Measurements from ENCODE around the gene CLINT1.

Gene CLINT1

DNA sequence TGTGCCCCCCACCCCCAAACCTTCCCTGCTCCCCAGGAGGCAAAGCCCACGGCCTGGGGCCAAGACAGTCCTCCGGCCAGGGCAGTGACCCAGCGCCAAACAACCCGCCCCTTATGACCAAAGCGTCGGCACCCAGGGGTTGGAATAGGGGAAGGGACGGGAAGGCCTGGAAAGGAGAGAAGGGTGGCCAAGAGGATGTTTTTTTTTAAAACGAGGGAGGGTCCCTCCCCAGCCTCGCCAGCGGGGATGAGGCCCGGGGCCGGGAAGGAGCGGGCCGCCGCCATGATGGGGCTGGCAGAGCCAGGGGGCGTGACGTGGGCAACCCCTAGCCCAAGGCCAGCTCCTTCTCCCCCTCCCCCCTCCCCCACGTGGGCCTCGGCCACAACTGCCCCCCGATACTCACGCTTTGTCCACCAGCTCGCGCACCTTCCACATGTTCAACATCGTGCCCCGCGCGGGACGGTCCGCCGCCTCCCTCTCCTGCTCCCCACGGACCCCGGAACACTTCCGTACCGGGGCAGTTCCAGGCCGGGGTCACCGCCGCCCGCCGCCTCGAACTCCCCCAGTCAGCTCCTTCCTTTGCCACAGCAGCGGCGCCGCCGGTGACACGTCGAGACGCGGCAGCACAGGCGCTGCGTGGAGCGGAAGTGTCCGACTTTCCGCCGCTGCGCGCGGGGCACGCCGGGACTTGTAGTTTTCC is at the start of gene CLINT1:
Gene CLINT1 (minus strand): TSS at position 619 of the 700 bp plus-strand sequence. CDS start 175 bp downstream, at position 444.
- Histone ChIP-seq H3K9me3 (ENCODE audit: control insufficient read depth, insufficient read depth, low read length) (no peaks in the 10 kb centered on the region), H3K36me3 (ENCODE audit: control insufficient read depth, insufficient read depth, low read length) (peaks cover 6% of the 10 kb centered on the region; the same call in 1 of the 2 replicates), H3K9ac (ENCODE audit: low read depth, low read length) (peak within 1 kb of the TSS; percentile 94), H3K4me3 (ENCODE audit: low read depth, low read length) (peak within 1 kb of the TSS; percentile 95), H3K27ac (ENCODE audit: low read depth, low read length) (peak within 1 kb of the TSS; percentile 82), H3K4me1 (ENCODE audit: control insufficient read depth, insufficient read depth, low read length) (peaks cover 19% of the 10 kb centered on the region), H3K27me3 (ENCODE audit: control insufficient read depth, insufficient read depth, low read length) (no peaks in the 10 kb centered on the region)

DNA sequence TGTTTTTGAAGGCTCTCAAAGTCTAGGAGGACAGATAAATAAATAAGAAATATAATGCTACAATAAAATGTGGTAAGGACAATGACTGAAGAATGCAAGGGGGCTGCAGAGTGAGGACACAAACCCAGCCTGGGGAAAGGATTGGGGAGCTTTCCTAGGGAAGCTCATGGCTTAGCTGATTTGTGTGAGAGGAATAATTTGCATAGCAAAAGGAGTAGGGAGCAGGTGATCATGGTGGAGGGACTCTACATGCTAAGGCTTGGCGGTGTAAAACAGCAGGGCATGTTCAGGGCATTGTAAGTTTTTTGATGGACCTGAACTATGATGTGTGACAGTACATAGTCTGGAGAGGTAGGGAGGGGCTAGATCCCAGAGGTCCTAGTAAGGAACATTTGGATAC is 49.5 kb upstream of the CLINT1 start:
- H3K4me3 ChIP-seq (ENCODE audit: low read depth, low read length) = no peak overlapping the region
- peaks cover 8% of the 10 kb centered on the region for H3K4me1 ChIP-seq (ENCODE audit: control insufficient read depth, insufficient read depth, low read length)
- no peaks in the 10 kb centered on the region for H3K36me3 ChIP-seq (ENCODE audit: control insufficient read depth, insufficient read depth, low read length)
- H3K27ac ChIP-seq (ENCODE audit: low read depth, low read length) = no peak overlapping the region
- H3K9me3 ChIP-seq (ENCODE audit: control insufficient read depth, insufficient read depth, low read length) = no peaks in the 10 kb centered on the region
- H3K27me3 ChIP-seq (ENCODE audit: control insufficient read depth, insufficient read depth, low read length) = no peaks in the 10 kb centered on the region
- H3K9ac ChIP-seq (ENCODE audit: low read depth, low read length) = no peak overlapping the region

DNA sequence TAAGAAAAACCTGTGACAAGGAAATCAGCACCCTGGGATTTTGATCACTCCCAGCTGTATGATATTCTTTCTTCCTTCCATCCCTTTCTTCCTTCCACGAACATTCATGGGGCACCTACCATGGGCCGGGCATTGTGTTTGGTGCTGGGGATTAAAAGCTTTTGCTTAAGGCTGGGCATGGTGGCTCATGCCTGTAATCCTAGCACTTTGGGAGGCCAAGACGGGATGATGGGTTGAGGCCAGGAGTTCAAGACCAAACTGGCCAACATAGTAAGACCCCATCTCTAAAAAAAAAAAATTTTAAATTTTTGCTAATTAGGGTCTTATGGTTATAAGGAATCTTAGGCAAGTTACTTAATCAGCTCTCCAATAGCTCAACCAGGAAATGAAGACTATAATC is 48.5 kb upstream of the CLINT1 start:
- no peaks in the 10 kb centered on the region for H3K9me3 ChIP-seq (ENCODE audit: control insufficient read depth, insufficient read depth, low read length)
- no peak overlapping the region for H3K4me3 ChIP-seq (ENCODE audit: low read depth, low read length)
- H3K27ac ChIP-seq (ENCODE audit: low read depth, low read length) = no peak overlapping the region
- H3K9ac ChIP-seq (ENCODE audit: low read depth, low read length) = no peak overlapping the region
- no peaks in the 10 kb centered on the region for H3K27me3 ChIP-seq (ENCODE audit: control insufficient read depth, insufficient read depth, low read length)
- no peaks in the 10 kb centered on the region for H3K36me3 ChIP-seq (ENCODE audit: control insufficient read depth, insufficient read depth, low read length)
- no peaks in the 10 kb centered on the region; the same call in 1 of the 2 replicates for H3K4me1 ChIP-seq (ENCODE audit: control insufficient read depth, insufficient read depth, low read length)

DNA sequence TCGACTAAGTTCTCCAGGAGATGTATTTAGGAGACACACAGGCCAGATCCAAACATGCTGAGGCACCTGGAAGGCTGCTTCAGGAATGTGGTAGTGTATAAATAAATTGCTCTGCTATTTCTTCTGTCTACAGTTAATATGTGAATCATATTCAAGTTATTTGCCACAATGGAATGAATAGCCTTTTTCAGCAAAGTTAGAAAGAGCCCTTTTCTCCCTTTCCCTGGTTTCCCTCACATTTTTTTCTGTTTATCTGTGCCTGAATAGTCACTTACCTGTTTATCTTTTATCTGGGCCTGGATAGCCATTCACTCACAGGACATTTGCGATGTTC is 44.1 kb upstream of the CLINT1 start:
- H3K27me3 ChIP-seq (ENCODE audit: control insufficient read depth, insufficient read depth, low read length) = no peaks in the 10 kb centered on the region
- H3K27ac ChIP-seq (ENCODE audit: low read depth, low read length) = no peak overlapping the region
- no peak overlapping the region for H3K9ac ChIP-seq (ENCODE audit: low read depth, low read length)
- peaks cover 4% of the 10 kb centered on the region; the same call in 1 of the 2 replicates for H3K4me1 ChIP-seq (ENCODE audit: control insufficient read depth, insufficient read depth, low read length)
- no peaks in the 10 kb centered on the region for H3K9me3 ChIP-seq (ENCODE audit: control insufficient read depth, insufficient read depth, low read length)
- H3K36me3 ChIP-seq (ENCODE audit: control insufficient read depth, insufficient read depth, low read length) = no peaks in the 10 kb centered on the region
- H3K4me3 ChIP-seq (ENCODE audit: low read depth, low read length) = no peak overlapping the region

DNA sequence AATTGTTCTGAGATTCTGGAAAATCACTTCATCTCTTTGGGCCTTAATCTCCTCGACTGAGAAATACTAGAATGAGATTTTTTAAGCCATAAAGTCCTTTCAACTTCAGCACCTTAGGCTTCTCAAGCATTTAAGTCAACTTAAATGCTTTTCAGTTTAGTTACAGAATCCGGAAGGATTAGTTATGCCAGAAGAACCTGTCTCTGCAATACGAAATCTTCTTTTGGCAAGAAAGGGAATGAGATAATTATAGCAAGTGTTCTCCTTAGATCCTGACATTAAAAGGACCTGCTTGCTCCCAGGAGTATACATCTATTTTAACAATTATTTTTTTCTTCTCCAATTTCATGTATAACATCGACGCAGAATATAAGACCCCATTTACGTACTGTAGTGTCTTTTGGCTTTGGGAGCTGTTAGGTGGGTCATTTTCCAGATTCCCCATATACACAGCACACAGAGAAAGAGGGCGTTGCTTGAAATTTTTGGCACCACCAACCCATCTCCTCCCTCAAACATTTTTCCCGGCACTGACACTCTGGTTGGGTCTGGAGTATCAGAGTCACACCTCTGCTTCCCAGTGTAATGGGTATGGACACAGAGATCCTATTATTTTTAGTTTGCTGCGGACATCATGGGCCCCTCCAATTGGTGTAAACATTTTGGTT is 43.6 kb upstream of the CLINT1 start:
- Histone ChIP-seq H3K4me1 (ENCODE audit: control insufficient read depth, insufficient read depth, low read length) (peaks cover 4% of the 10 kb centered on the region; the same call in 1 of the 2 replicates), H3K9ac (ENCODE audit: low read depth, low read length) (no peak overlapping the region), H3K27ac (ENCODE audit: low read depth, low read length) (no peak overlapping the region)

DNA sequence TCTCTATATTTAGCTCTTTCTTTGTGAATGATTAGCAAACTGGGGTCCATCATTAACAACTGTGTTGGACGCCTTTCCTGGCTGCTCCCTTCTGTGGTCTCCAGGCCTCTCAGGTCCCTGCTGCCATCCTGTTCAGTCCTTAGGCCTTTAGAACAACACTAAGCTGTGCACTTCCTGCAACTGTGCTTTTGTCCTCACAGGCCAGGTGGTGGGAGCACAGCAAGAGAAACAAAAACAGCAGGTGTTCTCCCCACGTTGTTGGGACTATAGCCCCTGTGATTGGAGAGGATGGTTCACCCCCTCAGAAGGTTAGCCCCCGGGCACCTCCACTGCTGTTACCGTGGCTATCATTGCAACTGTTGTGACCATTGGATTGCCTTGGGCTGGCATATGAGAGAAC is 41.7 kb upstream of the CLINT1 start:
- no peak overlapping the region for H3K27ac ChIP-seq (ENCODE audit: low read depth, low read length)
- H3K9me3 ChIP-seq (ENCODE audit: control insufficient read depth, insufficient read depth, low read length) = no peaks in the 10 kb centered on the region
- H3K36me3 ChIP-seq (ENCODE audit: control insufficient read depth, insufficient read depth, low read length) = no peaks in the 10 kb centered on the region
- H3K4me1 ChIP-seq (ENCODE audit: control insufficient read depth, insufficient read depth, low read length) = peaks cover 4% of the 10 kb centered on the region; the same call in 1 of the 2 replicates
- H3K9ac ChIP-seq (ENCODE audit: low read depth, low read length) = no peak overlapping the region
- no peaks in the 10 kb centered on the region for H3K27me3 ChIP-seq (ENCODE audit: control insufficient read depth, insufficient read depth, low read length)
- no peak overlapping the region for H3K4me3 ChIP-seq (ENCODE audit: low read depth, low read length)

More for the DNA sequence above, 43.6 kb upstream of the CLINT1 start:
- H3K9me3 ChIP-seq (ENCODE audit: control insufficient read depth, insufficient read depth, low read length) = no peaks in the 10 kb centered on the region
- H3K36me3 ChIP-seq (ENCODE audit: control insufficient read depth, insufficient read depth, low read length) = no peaks in the 10 kb centered on the region
- no peak overlapping the region for H3K4me3 ChIP-seq (ENCODE audit: low read depth, low read length)
- no peaks in the 10 kb centered on the region for H3K27me3 ChIP-seq (ENCODE audit: control insufficient read depth, insufficient read depth, low read length)

DNA sequence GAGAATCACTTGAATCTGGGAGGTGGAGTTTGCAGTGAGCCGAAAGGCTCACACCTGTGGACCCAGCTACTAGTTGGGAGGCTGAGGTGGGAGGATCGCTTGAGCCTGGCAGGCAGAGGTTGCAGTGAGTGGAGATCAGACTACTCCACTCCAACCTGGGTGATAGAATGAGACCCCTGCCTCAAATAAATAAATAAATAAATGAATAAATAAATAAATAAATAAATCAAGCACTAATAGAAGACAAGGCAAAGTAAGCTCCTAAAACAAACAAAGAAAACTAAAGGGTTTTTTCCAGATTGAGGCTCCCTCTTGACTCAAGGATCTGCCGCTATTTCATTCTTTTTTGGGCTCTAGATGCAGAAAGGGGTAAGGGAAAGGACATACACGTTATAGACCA is 34.7 kb upstream of the CLINT1 start:
- no peaks in the 10 kb centered on the region for H3K27me3 ChIP-seq (ENCODE audit: control insufficient read depth, insufficient read depth, low read length)
- H3K4me3 ChIP-seq (ENCODE audit: low read depth, low read length) = no peak overlapping the region
- H3K9me3 ChIP-seq (ENCODE audit: control insufficient read depth, insufficient read depth, low read length) = no peaks in the 10 kb centered on the region
- no peak overlapping the region for H3K9ac ChIP-seq (ENCODE audit: low read depth, low read length)
- no peaks in the 10 kb centered on the region for H3K36me3 ChIP-seq (ENCODE audit: control insufficient read depth, insufficient read depth, low read length)
- H3K4me1 ChIP-seq (ENCODE audit: control insufficient read depth, insufficient read depth, low read length) = no peaks in the 10 kb centered on the region
- no peak overlapping the region for H3K27ac ChIP-seq (ENCODE audit: low read depth, low read length)

DNA sequence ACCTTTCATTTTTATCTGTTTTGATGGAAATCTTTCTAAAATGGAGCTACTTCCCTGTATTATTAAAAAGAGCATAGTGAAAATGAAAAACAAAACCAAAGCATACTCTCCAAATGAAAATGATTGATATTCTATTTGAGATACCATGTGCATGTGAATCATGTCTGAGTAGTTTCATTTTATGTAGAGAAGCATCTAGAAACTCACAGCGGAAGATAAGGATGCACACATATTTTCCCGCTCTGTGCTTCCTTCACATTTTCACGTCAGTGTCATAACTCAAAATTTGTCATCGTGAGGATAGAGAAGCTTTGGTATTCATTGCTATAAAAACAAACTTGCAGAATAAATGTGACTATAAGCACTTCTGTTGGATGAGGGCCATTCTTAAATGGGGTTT is 34.0 kb upstream of the CLINT1 start:
- Histone ChIP-seq H3K27ac (ENCODE audit: low read depth, low read length) (no peak overlapping the region), H3K4me1 (ENCODE audit: control insufficient read depth, insufficient read depth, low read length) (no peaks in the 10 kb centered on the region), H3K27me3 (ENCODE audit: control insufficient read depth, insufficient read depth, low read length) (no peaks in the 10 kb centered on the region), H3K36me3 (ENCODE audit: control insufficient read depth, insufficient read depth, low read length) (no peaks in the 10 kb centered on the region), H3K9ac (ENCODE audit: low read depth, low read length) (no peak overlapping the region), H3K9me3 (ENCODE audit: control insufficient read depth, insufficient read depth, low read length) (no peaks in the 10 kb centered on the region), H3K4me3 (ENCODE audit: low read depth, low read length) (no peak overlapping the region)

DNA sequence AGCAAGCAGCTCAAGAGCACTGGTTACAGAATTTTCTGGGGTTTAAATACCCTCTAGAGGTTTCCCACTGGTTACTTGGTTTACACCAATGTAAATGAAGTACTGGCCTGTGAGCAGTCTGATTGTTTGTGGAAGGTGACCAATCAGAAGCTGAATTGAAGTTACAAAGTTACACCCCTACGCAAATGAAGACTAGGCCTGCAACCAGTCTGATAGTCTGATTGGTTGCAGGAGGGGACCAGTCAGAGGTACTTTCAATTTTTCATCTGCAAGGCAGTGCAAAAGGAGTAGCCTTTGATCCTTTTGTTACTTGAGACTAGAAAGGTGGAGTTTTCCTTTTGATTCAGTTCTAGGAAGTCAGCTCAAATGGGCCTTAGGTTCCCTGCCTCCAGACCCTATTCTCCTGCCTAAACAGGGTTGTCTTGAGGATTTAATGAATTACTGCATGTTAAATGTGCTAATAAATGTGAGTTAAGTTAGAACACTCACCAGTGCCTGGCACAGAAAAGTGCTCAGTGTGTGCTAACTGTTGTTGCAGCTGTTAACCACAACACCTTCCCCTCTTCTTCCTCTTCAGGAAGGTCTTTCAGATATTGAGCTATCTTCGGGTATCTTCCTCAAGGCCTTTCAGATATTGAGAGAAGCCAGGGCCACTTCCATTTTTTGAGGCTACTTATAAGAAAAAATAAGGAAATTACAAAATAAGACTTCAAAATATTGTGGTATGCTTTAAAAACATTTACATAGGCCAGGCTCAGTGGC is 32.1 kb upstream of the CLINT1 start:
- H3K36me3 ChIP-seq (ENCODE audit: control insufficient read depth, insufficient read depth, low read length) = no peaks in the 10 kb centered on the region
- no peaks in the 10 kb centered on the region for H3K27me3 ChIP-seq (ENCODE audit: control insufficient read depth, insufficient read depth, low read length)
- no peak overlapping the region for H3K9ac ChIP-seq (ENCODE audit: low read depth, low read length)
- no peak overlapping the region for H3K27ac ChIP-seq (ENCODE audit: low read depth, low read length)
- H3K4me1 ChIP-seq (ENCODE audit: control insufficient read depth, insufficient read depth, low read length) = no peaks in the 10 kb centered on the region
- H3K4me3 ChIP-seq (ENCODE audit: low read depth, low read length) = no peak overlapping the region
- H3K9me3 ChIP-seq (ENCODE audit: control insufficient read depth, insufficient read depth, low read length) = peaks cover 2% of the 10 kb centered on the region; the same call in 1 of the 2 replicates

DNA sequence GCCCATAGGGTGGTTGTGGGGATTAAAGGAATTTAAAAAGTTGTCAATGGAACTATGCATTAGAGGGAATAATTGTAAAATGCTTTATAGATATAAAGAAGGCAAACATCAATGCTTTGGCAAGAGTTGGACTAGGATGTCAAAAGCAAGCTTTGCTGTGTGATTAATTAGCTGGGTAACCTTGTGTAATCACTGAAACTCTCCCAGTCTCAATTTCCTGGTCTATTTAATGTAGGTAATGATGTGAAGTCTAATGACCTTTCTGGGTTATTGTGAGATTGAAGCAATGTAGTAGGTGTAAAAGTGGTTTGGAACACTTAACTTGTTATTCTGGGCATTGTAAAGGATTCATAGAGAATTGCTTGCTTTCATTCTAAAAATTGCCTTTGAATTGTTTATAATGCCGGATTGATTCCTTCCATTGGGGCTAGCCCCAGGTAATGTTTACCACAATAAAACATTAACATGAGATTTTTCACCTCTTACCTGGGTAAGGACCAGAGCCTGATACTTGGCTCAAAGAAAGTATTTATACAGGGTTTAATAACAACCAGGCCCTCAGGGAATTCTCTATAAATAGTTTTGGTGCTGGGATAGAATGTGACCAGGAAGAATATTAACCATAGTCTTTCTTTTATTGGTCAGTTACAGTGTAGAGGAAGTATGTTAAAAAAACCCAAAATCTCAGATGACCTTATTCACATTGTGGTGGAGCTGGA is 30.0 kb upstream of the CLINT1 start:
- no peaks in the 10 kb centered on the region for H3K36me3 ChIP-seq (ENCODE audit: control insufficient read depth, insufficient read depth, low read length)
- H3K9ac ChIP-seq (ENCODE audit: low read depth, low read length) = no peak overlapping the region
- no peak overlapping the region for H3K27ac ChIP-seq (ENCODE audit: low read depth, low read length)
- H3K9me3 ChIP-seq (ENCODE audit: control insufficient read depth, insufficient read depth, low read length) = peaks cover 2% of the 10 kb centered on the region; the same call in 1 of the 2 replicates
- no peak overlapping the region for H3K4me3 ChIP-seq (ENCODE audit: low read depth, low read length)
- H3K4me1 ChIP-seq (ENCODE audit: control insufficient read depth, insufficient read depth, low read length) = no peaks in the 10 kb centered on the region
- no peaks in the 10 kb centered on the region for H3K27me3 ChIP-seq (ENCODE audit: control insufficient read depth, insufficient read depth, low read length)

All from HUES48 (cell line).